K562 (cell line): ENCODE results near the gene TRNAU1AP. TPM values are rescaled to one million over a fixed set of nuclear protein-coding genes. Genes with fewer than 3 reads are reported as not detected.

Experiments used
- GABPA ChIP-seq: fragments of 200-800 bp; sonication (Bioruptor generic); conservative IDR thresholded peaks from 2 replicates; pipeline ENCODE4 v1.6.1; 2016; ENCODE audit warnings: low read depth, missing genetic modification characterization, missing compliant biosample characterization
- HCFC1 ChIP-seq: IDR thresholded peaks from 2 replicates; pipeline ENCODE4 v1.6.1; 2012; ENCODE audit warnings: low read depth, low read length, improper control_type of control experiment
- MXI1 ChIP-seq: IDR thresholded peaks from 2 replicates; pipeline ENCODE4 v1.6.1; 2011; ENCODE audit warnings: low read depth, mild to moderate bottlenecking, improper control_type of control experiment, low read length
- PHB ChIP-seq: fragments of 250-450 bp; sonication (Bioruptor Pico); IDR thresholded peaks from 2 replicates; pipeline ENCODE4 v1.5.0; 2021
- PHF8 ChIP-seq: fragments of 200-600 bp; sonication (generic); IDR thresholded peaks from 2 replicates; pipeline ENCODE4 v1.6.1; 2012; ENCODE audit warnings: mixed run types, mild to moderate bottlenecking, inconsistent platforms, low read length, moderate library complexity, borderline replicate concordance
- POU5F1 ChIP-seq: fragments of 150-350 bp; IDR thresholded peaks from 2 replicates; pipeline ENCODE4 v1.6.1; 2014; ENCODE audit warnings: borderline replicate concordance, low read length, low read depth, mild to moderate bottlenecking; ENCODE audit not compliant: partially characterized antibody
- SPI1 ChIP-seq: IDR thresholded peaks from 2 replicates; pipeline ENCODE4 v1.6.1; 2011; ENCODE audit warnings: low read depth, low read length, control low read depth, borderline replicate concordance
- SREBF2 ChIP-seq: sonication (generic); formaldehyde crosslinking; IDR thresholded peaks from 2 replicates; pipeline ENCODE4 v1.4.0; 2020; ENCODE audit warnings: mild to moderate bottlenecking, missing genetic modification reagents
- ZFP1 ChIP-seq: fragments of 450-650 bp; formaldehyde crosslinking; IDR thresholded peaks from 2 replicates; pipeline ENCODE4 v1.4.0; 2020; ENCODE audit warnings: mild to moderate bottlenecking, mixed read lengths
- ZFP91 ChIP-seq: sonication (generic); formaldehyde crosslinking; IDR thresholded peaks from 2 replicates; pipeline ENCODE4 v1.8.0; 2022; ENCODE audit warnings: mild to moderate bottlenecking, missing genetic modification reagents
- ZNF175 ChIP-seq: fragments of 200-800 bp; sonication (Bioruptor generic); IDR thresholded peaks from 2 replicates; pipeline ENCODE4 v1.6.1; 2016; ENCODE audit warnings: low read depth, mild to moderate bottlenecking, missing genetic modification characterization, missing compliant biosample characterization
- ZNF77 ChIP-seq: fragments of 250-450 bp; sonication (Bioruptor Pico); IDR thresholded peaks from 2 replicates; pipeline ENCODE4 v1.5.0; 2020
- polyA plus RNA-seq, 8 experiments: library from polyadenylated mRNA; depleted of rRNA in 4 of 8; stranded (reverse) in 5 of 8; unstranded in 3 of 8; fragments of >200 nt; fragmentation: Nextera tagmentation in 2 of 8; fragmentation: Illumina TruSeq in 1 of 8; extraction: Ambion mirVana in 2 of 8; extraction: Trizol in 1 of 8; gene quantifications; 2 replicates each; pipeline versions ENCODE4 v1.2.1 to v1.2.3, GENCODE V29; 2011 to 2014; ENCODE audit warnings: inconsistent platforms in 1 of 8, missing spikeins in 1 of 8
- total RNA-seq, 7 experiments: library from RNA; depleted of rRNA in 6 of 7; stranded (reverse); fragments of >200 nt in 6 of 7; fragmentation: Illumina TruSeq in 2 of 7; extraction: Trizol in 2 of 7; gene quantifications; 2 replicates each; pipeline versions ENCODE4 v1.2.1 to v1.2.3, GENCODE V29; 2011 to 2021; ENCODE audit warnings: low replicate concordance in 1 of 7
- TF ChIP-seq, protein P1 (sequence below): fragments of 250-450 bp; sonication (Bioruptor Pico); IDR thresholded peaks from 2 replicates; pipeline ENCODE4 v1.6.1; 2021; ENCODE audit warnings: mild to moderate bottlenecking
- TF ChIP-seq, protein P2 (sequence below): fragments of 250-450 bp; sonication (Bioruptor Pico); IDR thresholded peaks from 2 replicates; pipeline ENCODE4 v1.4.0; 2020; ENCODE audit warnings: mild to moderate bottlenecking, moderate library complexity, borderline replicate concordance
- TF ChIP-seq, protein P3 (sequence below), 2 experiments: fragments of 450-650 bp in 1 of 2; sonication (generic) in 1 of 2; formaldehyde crosslinking in 1 of 2; IDR thresholded peaks in 1 of 2; conservative IDR thresholded peaks in 1 of 2; 2 replicates each; pipeline versions ENCODE4 v1.6.1 to v1.8.1; 2016 to 2023; ENCODE audit warnings: mild to moderate bottlenecking in 2 of 2, moderate library complexity in 2 of 2, inconsistent platforms in 1 of 2, missing genetic modification reagents in 1 of 2
- TF ChIP-seq, protein P4 (sequence below): fragments of 250-450 bp; sonication (Bioruptor Pico); IDR thresholded peaks from 2 replicates; pipeline ENCODE4 v1.8.0; 2021; ENCODE audit warnings: borderline replicate concordance, mild to moderate bottlenecking, moderate library complexity; ENCODE audit not compliant: poor library complexity, severe bottlenecking
- TF ChIP-seq, protein P5 (sequence below): fragments of 250-450 bp; sonication (Bioruptor Pico); IDR thresholded peaks from 2 replicates; pipeline ENCODE4 v1.5.0; 2021; ENCODE audit warnings: mild to moderate bottlenecking, borderline replicate concordance

The TRNAU1AP gene
- total and polyA plus RNA-seq, 9 of the 15 experiments (the other 6 are each of a cell fraction or from before 2014, with no cell fraction given) = 34.9 to 110 (median 46.3) TPM

- TF ChIP-seq ZFP91 (CRISPR knock-in tag) (no peak; the same call in 1 of the 2 replicates), MXI1 (peak; percentile 19; the same call in 1 of the 2 replicates), SREBF2 (CRISPR knock-in tag) (0 out of 2 replicates have a peak, but pooled peaks have one; percentile 90), SPI1 (no peak), ZNF77 (CRISPR knock-in tag) (peak; percentile 92; the same call in 1 of the 2 replicates), HCFC1 (no peak), GABPA (tag) (no peak), POU5F1 (no peak), PHB (no peak; the same call in 1 of the 2 replicates), ZFP1 (peak; percentile 21; the same call in 1 of the 2 replicates), PHF8 (peak; percentile 9; the same call in 1 of the 2 replicates), ZNF175 (no peak)
- TF ChIP-seq, protein P1, sequence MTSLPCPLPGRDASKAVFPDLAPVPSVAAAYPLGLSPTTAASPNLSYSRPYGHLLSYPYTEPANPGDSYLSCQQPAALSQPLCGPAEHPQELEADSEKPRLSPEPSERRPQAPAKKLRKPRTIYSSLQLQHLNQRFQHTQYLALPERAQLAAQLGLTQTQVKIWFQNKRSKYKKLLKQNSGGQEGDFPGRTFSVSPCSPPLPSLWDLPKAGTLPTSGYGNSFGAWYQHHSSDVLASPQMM (CRISPR knock-in tag) = peak; percentile 84
- TF ChIP-seq, protein P2, sequence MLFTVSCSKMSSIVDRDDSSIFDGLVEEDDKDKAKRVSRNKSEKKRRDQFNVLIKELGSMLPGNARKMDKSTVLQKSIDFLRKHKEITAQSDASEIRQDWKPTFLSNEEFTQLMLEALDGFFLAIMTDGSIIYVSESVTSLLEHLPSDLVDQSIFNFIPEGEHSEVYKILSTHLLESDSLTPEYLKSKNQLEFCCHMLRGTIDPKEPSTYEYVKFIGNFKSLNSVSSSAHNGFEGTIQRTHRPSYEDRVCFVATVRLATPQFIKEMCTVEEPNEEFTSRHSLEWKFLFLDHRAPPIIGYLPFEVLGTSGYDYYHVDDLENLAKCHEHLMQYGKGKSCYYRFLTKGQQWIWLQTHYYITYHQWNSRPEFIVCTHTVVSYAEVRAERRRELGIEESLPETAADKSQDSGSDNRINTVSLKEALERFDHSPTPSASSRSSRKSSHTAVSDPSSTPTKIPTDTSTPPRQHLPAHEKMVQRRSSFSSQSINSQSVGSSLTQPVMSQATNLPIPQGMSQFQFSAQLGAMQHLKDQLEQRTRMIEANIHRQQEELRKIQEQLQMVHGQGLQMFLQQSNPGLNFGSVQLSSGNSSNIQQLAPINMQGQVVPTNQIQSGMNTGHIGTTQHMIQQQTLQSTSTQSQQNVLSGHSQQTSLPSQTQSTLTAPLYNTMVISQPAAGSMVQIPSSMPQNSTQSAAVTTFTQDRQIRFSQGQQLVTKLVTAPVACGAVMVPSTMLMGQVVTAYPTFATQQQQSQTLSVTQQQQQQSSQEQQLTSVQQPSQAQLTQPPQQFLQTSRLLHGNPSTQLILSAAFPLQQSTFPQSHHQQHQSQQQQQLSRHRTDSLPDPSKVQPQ (CRISPR knock-in tag) = no peak
- TF ChIP-seq, protein P3, sequence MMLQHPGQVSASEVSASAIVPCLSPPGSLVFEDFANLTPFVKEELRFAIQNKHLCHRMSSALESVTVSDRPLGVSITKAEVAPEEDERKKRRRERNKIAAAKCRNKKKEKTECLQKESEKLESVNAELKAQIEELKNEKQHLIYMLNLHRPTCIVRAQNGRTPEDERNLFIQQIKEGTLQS (IDR thresholded peaks at IDR 0.05) = peak; percentile 31; the same call in 1 of the 2 replicates
- TF ChIP-seq, protein P3 (CRISPR knock-in tag; conservative IDR thresholded peaks at IDR 0.05) = peak; percentile 89
- TF ChIP-seq, protein P4, sequence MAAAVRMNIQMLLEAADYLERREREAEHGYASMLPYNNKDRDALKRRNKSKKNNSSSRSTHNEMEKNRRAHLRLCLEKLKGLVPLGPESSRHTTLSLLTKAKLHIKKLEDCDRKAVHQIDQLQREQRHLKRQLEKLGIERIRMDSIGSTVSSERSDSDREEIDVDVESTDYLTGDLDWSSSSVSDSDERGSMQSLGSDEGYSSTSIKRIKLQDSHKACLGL (CRISPR knock-in tag) = no peak
- TF ChIP-seq, protein P5, sequence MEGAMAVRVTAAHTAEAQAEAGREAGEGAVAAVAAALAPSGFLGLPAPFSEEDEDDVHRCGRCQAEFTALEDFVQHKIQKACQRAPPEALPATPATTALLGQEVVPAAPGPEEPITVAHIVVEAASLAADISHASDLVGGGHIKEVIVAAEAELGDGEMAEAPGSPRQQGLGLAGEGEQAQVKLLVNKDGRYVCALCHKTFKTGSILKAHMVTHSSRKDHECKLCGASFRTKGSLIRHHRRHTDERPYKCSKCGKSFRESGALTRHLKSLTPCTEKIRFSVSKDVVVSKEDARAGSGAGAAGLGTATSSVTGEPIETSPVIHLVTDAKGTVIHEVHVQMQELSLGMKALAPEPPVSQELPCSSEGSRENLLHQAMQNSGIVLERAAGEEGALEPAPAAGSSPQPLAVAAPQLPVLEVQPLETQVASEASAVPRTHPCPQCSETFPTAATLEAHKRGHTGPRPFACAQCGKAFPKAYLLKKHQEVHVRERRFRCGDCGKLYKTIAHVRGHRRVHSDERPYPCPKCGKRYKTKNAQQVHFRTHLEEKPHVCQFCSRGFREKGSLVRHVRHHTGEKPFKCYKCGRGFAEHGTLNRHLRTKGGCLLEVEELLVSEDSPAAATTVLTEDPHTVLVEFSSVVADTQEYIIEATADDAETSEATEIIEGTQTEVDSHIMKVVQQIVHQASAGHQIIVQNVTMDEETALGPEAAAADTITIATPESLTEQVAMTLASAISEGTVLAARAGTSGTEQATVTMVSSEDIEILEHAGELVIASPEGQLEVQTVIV (CRISPR knock-in tag) = no peak
Measured at GRCh38 chr1:28510273-28510969, 42.5 kb upstream of the TRNAU1AP start (continued).
